NCI-H82 treated with DMSO at 0.1 percent for 48 hours (cell line): Measurements from ENCODE around the gene NEURL4.

Source experiments
- DNase-seq: peaks from one replicate; lab custom pipeline; 2025; ENCODE audit not compliant: unreplicated experiment; lab: John Stamatoyannopoulos, UW

The NEURL4 gene

GRCh38 chr17:7306911-7307685, 22.0 kb downstream of the NEURL4 start, which contains the start of gene EIF5A:
Gene EIF5A (plus strand): TSS chr17:7307628. CDS start chr17:7309636, 2,008 bp downstream.
- peak; percentile 100 for DNase-seq

DNA sequence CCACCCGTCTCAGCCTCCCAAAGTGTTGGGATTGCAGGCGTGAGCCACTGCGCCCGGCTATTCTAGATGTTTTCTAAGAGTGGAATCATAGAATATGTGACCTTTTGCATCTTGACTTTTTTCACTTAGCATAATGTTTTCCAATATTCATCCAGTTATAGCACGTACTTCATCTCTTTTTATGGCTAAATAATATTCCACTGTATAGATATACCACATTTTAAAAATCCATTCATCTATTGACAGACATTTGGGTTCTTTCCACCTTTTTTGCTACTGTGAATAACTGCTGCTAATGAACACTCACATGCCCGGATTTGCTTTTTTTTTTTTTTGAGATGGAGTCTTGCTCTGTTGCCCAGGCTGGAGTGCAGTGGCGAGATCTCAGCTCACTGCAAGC, 25.0 kb downstream of the NEURL4 start:
- no peak for DNase-seq

DNA sequence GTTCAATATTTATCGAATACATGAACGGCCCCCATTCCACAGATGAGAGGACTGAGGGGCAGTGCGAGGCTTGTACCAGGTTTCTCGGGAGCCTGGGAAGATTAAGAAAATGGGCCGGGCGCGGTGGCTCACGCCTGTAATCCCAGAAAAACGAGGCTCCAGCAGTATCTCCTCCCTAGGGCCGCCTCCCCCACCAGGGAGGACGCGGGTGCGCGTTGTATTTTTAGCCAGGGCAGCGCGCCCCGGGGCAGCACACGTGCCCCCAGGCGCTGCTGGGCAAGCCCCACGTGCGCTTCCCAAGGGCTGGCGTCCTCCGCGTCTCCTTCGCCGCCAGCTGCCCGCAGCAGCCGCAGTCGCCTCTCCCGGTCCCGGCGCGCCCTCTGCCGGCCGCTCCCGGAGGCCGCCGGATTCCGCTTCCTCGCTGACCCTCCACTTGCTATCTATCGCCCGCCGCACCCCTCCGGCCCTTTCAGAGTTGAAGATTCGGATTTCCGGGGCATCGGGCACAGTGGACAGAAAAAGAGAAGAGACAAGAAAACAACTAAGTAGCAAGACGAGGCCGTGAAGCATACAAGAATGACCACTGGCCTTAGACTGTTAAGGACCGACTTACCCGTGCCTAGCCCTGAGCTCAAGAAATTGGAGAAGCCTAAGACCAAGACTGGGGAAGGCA, 32.8 kb downstream of the NEURL4 start:
- DNase-seq: peak; percentile 77

- DNase-seq: no peak
These were observed 33.6 kb downstream of the NEURL4 start for GRCh38 chr17:7295230-7296180.

DNA sequence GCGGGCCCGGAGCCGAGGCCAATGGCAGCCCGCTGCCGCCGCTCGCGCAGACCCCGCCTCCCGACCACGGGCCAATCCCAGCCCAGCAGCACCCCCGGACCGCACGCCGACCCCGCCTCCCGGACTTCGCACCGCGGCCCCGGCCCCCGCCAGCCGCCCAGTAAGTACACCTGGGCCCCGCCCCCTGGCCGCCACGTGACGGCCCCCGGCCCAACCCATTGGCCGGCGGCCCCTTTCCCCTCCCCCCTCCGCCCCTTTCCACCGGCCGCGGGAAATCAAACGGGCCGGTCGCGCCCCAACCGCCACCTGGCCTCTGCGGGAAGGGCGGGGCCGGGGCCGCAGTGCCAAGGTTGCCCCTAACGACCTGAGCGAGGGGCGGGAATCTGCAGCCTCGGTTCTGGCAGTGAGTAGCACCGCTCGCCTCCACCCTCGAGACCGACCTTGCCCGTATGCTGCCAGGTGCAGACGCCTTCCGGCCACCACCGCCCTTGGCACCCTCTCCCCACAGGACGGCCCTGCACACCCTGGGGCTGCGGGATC, 34.5 kb downstream of the NEURL4 start, which contains the start of gene YBX2:
YBX2 (minus strand) TSS at position 26 of the 540 bp plus-strand sequence. CDS start 139 bp downstream, outside the sequence.
- DNase-seq: peak; percentile 77

GRCh38 chr17:7293816-7294613, 35.1 kb downstream of the NEURL4 start:
- peak; percentile 47 for DNase-seq

GRCh38 chr17:7293159-7293558, 36.0 kb downstream of the NEURL4 start:
- DNase-seq: no peak

DNA sequence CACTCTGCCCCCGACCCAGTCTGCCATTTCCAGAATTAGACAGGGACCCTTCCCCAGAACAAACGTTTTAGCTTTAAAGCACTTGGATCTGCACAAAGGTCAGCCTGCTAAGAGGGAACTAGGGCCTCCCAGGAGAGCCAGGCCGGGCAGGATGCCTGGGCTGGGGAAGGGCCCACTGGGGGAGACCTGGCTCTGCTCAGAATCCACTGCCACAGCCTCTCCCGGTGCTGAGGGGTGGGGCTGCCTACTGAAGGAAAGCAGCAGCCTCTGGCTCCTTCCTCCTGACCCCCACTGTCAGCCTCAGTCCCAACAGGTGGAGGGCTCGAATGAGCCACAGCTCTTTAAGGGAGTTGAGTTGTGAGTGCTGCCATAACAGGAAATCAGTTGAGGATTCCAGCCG, 36.4 kb downstream of the NEURL4 start:
- DNase-seq: no peak

DNA sequence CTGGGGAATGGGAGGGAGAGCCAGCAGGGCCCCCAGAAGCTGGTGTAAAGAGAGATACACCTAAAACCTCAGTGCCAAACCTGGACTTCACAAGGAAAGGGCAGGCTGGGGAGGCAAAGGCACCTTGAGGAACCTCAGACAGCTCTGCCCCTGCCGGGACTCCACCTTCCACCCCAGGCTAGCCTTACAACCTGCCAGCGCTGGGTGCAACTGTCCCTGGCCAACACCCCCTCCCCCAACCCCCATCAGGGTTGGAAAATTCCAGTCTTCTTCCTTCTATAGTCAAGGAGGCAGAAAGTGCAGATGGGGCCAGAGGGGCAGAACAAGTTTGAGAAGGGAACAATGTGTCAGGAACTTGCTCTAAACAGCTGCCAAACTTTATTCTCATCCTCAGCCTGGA, 36.9 kb downstream of the NEURL4 start:
- no peak for DNase-seq

DNA sequence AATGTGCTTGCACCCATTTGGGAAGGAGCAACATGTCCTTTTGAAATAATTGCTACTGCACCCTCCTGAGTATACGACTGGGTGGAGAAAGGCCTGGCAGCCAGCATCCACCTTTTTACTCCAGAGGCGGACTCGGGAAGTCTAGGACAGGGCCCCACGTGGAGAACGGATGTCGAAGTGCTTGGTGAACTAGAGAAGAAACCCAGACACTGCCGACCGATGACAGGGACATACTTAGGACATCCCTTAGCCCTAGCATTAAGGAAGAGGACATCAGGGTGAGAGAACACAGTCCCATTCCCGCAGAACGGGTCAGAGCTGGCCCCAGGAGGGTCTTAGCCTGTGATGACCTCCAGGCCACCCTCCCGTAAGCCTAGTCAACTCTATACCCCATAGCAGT, 38.5 kb downstream of the NEURL4 start:
- DNase-seq: no peak

GRCh38 chr17:7290166-7290565, 39.0 kb downstream of the NEURL4 start:
- DNase-seq: no peak

DNA sequence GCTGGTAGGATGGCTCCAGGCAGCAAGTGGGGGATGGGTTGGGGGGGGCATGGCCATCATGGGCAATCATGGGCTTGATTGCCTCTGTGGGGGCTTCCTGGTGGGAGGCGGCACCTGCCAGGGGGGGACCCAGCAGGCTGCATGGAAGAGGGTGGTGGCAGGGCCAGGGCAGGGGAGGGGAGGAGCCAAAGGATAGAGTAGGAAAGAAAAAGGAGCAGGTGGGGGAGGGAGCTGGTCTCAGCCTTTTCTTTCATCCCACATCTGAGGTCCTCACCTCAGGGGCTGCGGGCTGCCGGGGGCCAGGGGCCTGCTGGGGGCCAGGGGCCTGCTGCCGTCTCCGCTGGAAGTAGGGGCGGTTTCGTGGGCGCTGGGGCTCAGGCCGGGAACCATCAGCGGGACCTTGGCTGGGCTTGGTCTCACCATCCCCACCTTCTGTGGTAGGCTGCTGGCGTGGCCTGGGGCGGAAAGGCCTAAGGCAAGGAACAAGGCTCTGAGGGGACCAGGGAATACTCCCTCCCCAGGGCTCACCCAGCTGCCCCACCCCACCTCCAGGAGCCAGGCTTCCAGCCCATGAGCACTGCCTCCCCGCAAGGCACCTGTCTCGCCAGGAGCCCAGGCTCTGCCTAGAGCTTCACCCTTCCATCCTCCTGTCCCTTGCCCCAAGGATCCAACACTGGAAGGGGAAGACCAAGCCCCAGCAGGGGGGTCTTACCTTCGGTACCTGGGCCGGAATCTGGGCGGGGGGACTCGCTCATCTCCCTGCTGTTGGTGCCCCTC, 39.7 kb downstream of the NEURL4 start:
- no peak for DNase-seq

- DNase-seq: no peak
These were observed 43.5 kb downstream of the NEURL4 start for GRCh38 chr17:7285679-7286078.

GRCh38 chr17:7284911-7285310, 44.2 kb downstream of the NEURL4 start:
- no peak for DNase-seq

DNA sequence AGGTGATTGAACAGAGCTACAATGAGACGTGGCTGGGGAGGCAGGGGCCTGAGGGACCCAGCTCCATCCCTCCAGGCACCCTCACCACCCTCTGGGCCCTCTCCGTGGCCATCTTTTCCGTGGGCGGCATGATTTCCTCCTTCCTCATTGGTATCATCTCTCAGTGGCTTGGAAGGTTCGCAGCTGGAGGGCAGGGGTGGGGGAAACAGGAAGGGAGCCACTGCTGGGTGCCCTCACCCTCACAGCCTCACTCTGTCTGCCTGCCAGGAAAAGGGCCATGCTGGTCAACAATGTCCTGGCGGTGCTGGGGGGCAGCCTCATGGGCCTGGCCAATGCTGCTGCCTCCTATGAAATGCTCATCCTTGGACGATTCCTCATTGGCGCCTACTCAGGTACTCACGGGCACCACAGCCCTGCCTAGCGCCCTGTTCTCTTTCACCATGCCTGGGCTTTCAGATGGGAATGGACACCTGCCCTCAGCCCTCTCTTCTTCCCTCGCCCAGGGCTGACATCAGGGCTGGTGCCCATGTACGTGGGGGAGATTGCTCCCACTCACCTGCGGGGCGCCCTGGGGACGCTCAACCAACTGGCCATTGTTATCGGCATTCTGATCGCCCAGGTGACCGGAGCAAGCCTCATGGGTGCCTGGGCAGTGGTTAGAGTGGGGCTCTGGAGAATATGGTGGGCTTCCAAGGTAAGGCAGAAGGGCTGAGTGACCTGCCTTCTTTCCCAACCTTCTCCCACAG, 45.5 kb downstream of the NEURL4 start:
- no peak for DNase-seq

- no peak for DNase-seq
These were observed 46.3 kb downstream of the NEURL4 start for GRCh38 chr17:7282752-7283321.

- no peak for DNase-seq
These were observed 47.0 kb downstream of the NEURL4 start for GRCh38 chr17:7281953-7282751.
